HepG2 (cell line): ENCODE data around the gene SFXN2.
A peak's percentile ranks its signal among the peaks of the same experiment; 100 is the strongest.

ENCODE experiments used
- ELF4 ChIP-seq: sonication (generic); formaldehyde crosslinking; IDR thresholded peaks from 2 replicates; pipeline ENCODE4 v1.5.0; 2020; ENCODE audit warnings: missing genetic modification reagents, mild to moderate bottlenecking, moderate library complexity, borderline replicate concordance
- MIER2 ChIP-seq: IDR thresholded peaks from 2 replicates; pipeline ENCODE4 v1.6.1; 2016; ENCODE audit warnings: missing biosample characterization, missing genetic modification reagents
- TBL1XR1 ChIP-seq: fragments of 150-350 bp; IDR thresholded peaks from 2 replicates; pipeline ENCODE4 v1.6.1; 2014; ENCODE audit warnings: borderline replicate concordance, low read length; ENCODE audit not compliant: partially characterized antibody
- ZNF143 ChIP-seq: sonication (generic); formaldehyde crosslinking; IDR thresholded peaks from 2 replicates; pipeline ENCODE4 v1.4.0; 2020; ENCODE audit warnings: missing genetic modification reagents
- ZNF362 ChIP-seq: sonication (generic); formaldehyde crosslinking; IDR thresholded peaks from 2 replicates; pipeline ENCODE4 v1.4.0; 2020; ENCODE audit warnings: missing genetic modification reagents, mild to moderate bottlenecking, borderline replicate concordance
- ZNF563 ChIP-seq: sonication (generic); formaldehyde crosslinking; IDR thresholded peaks from 2 replicates; pipeline ENCODE4 v1.8.0; 2022; ENCODE audit warnings: mild to moderate bottlenecking, moderate library complexity, missing genetic modification reagents
- TF ChIP-seq, protein P1 (sequence below): IDR thresholded peaks from 2 replicates; pipeline ENCODE4 v1.6.1; 2016; ENCODE audit warnings: low read depth
- TF ChIP-seq, protein P2 (sequence below): IDR thresholded peaks from 2 replicates; pipeline ENCODE4 v1.6.1; 2012; ENCODE audit warnings: inconsistent platforms

DNA sequence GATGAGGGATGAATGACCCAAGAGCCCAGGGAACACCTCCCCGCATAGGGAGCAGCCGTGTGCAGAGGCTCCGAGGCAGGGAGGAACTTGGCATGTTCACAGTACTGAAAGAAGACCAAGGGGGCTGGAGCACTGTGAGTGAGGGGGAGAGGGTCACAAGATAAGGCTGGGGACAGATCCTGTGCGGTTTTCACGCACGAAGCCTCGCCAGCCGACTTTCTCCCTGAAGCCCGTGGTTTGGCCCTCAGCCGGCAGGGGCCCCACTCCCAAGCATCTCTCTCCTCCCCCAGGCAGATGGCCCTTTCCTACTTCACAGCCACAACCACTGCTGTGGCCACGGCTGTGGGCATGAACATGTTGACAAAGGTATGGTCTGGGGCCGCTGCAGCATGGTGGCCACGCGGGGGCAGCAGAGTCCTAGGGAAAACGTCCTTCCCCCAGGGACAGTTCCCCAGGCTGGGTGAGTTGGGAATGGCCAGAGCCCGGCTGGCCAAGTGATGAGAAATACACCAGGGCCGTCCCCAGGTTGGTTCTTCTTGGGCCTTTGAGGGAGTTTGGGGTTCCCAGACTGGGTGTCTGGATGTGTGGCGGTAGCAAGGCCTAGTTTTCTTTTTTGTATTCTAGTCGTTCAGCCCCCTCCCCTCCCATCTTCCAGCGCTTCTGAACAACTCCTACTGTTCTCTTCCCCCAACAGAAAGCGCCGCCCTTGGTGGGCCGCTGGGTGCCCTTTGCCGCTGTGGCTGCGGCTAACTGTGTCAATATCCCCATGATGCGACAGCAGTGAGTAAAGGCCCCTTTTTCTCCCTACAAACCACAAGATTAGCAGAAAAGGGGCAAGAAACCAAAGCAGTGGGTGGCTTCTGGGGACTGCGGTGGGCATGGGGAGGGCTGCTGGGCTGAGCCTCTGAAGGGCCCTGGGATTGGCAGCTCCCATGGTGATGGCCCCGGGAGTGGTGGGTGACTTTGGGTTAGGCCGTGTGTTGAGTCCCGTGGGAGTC lies 14.9 kb downstream of the SFXN2 start:
- TF ChIP-seq, protein P1, sequence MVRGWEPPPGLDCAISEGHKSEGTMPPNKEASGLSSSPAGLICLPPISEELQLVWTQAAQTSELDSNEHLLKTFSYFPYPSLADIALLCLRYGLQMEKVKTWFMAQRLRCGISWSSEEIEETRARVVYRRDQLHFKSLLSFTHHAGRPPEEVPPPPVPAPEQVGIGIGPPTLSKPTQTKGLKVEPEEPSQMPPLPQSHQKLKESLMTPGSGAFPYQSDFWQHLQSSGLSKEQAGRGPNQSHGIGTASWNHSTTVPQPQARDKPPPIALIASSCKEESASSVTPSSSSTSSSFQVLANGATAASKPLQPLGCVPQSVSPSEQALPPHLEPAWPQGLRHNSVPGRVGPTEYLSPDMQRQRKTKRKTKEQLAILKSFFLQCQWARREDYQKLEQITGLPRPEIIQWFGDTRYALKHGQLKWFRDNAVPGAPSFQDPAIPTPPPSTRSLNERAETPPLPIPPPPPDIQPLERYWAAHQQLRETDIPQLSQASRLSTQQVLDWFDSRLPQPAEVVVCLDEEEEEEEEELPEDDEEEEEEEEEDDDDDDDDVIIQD (CRISPR knock-in tag): 0 out of 2 replicates have a peak, but pooled peaks have one; percentile 12
- TF ChIP-seq ZNF143 (CRISPR knock-in tag): no peak
- TF ChIP-seq, protein P2, sequence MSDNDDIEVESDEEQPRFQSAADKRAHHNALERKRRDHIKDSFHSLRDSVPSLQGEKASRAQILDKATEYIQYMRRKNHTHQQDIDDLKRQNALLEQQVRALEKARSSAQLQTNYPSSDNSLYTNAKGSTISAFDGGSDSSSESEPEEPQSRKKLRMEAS: no peak
- TF ChIP-seq ELF4 (CRISPR knock-in tag): no peak
- TF ChIP-seq TBL1XR1: no peak
- TF ChIP-seq ZNF362 (CRISPR knock-in tag): no peak
- no peak for TF ChIP-seq MIER2
- no peak for TF ChIP-seq ZNF563 (CRISPR knock-in tag)
